Measurements from ENCODE around the gene TMEM200A. TPM values are rescaled to one million over a fixed set of nuclear protein-coding genes. Genes with fewer than 3 reads are reported as not detected.

TMEM200A gene
- polyA plus RNA-seq, 4 donors: 0.45 to 49.0 (median 5.0) TPM

- no peak overlapping the region for H3K4me3 ChIP-seq (ENCODE audit: low read depth in 1 of 3, low read length in 3 of 3)
- whole genome bisulfite sequencing, 3 donors: 80 to 95% (median 92%) methylated on average over 5 of the region's 5 CpGs
- H3K36me3 ChIP-seq (ENCODE audit: control insufficient read depth in 3 of 3, insufficient read depth in 2 of 3, low read depth in 1 of 3, low read length in 3 of 3): peaks cover 0 to 5% (median 0%) of the 10 kb centered on the region in 3 donors
- no peak overlapping the region for H3K27ac ChIP-seq (ENCODE audit: low read depth in 1 of 3, low read length in 2 of 3)
- FAIRE-seq (no peak), DNase-seq (no peak)
- H3K9me3 ChIP-seq (ENCODE audit: control insufficient read depth in 2 of 2, insufficient read depth in 1 of 2, low read depth in 1 of 2, low read length in 1 of 2): no peaks in the 10 kb centered on the region
- H3K4me1 ChIP-seq (ENCODE audit: control insufficient read depth in 3 of 3, insufficient read depth in 2 of 3, low read depth in 1 of 3, low read length in 2 of 3): no peaks in the 10 kb centered on the region
- H3K27me3 ChIP-seq (ENCODE audit: control insufficient read depth in 3 of 3, insufficient read depth in 3 of 3, low read length in 3 of 3): no peaks in the 10 kb centered on the region
Observed at GRCh38 chr6:130394246-130394645, 28.4 kb downstream of the TMEM200A start.

- no peak overlapping the region for H3K4me3 ChIP-seq (ENCODE audit: low read depth in 1 of 3, low read length in 3 of 3)
- DNase-seq: no peak
- no peaks in the 10 kb centered on the region for H3K4me1 ChIP-seq (ENCODE audit: control insufficient read depth in 3 of 3, insufficient read depth in 2 of 3, low read depth in 1 of 3, low read length in 2 of 3)
- peaks cover 0 to 2% of the 10 kb centered on the region in 2 donors for H3K9me3 ChIP-seq (ENCODE audit: control insufficient read depth in 2 of 2, insufficient read depth in 1 of 2, low read depth in 1 of 2, low read length in 1 of 2)
- H3K36me3 ChIP-seq (ENCODE audit: control insufficient read depth in 3 of 3, insufficient read depth in 2 of 3, low read depth in 1 of 3, low read length in 3 of 3): peaks cover 0 to 5% (median 0%) of the 10 kb centered on the region in 3 donors
- no peak for FAIRE-seq
- WGBS, 3 donors: 94 to 97% (median 95%) methylated on average over 5 of the region's 5 CpGs
- no peak overlapping the region for H3K27ac ChIP-seq (ENCODE audit: low read depth in 1 of 3, low read length in 2 of 3)
- H3K27me3 ChIP-seq (ENCODE audit: control insufficient read depth in 3 of 3, insufficient read depth in 3 of 3, low read length in 3 of 3): no peaks in the 10 kb centered on the region
Observed at GRCh38 chr6:130395164-130395563, 29.3 kb downstream of the TMEM200A start.

- no peak for FAIRE-seq
- peaks cover 0 to 2% of the 10 kb centered on the region in 2 donors for H3K9me3 ChIP-seq (ENCODE audit: control insufficient read depth in 2 of 2, insufficient read depth in 1 of 2, low read depth in 1 of 2, low read length in 1 of 2)
- H3K4me3 ChIP-seq (ENCODE audit: low read depth in 1 of 3, low read length in 3 of 3): no peak overlapping the region
- H3K27me3 ChIP-seq (ENCODE audit: control insufficient read depth in 3 of 3, insufficient read depth in 3 of 3, low read length in 3 of 3): no peaks in the 10 kb centered on the region
- H3K27ac ChIP-seq (ENCODE audit: low read depth in 1 of 3, low read length in 2 of 3): no peak overlapping the region
- no peaks in the 10 kb centered on the region for H3K4me1 ChIP-seq (ENCODE audit: control insufficient read depth in 3 of 3, insufficient read depth in 2 of 3, low read depth in 1 of 3, low read length in 2 of 3)
- WGBS, 3 donors: 2 to 11% (median 4%) methylated on average over 2 of the region's 2 CpGs
- peak in 1 of 2 donors; percentile 31 for DNase-seq
- H3K36me3 ChIP-seq (ENCODE audit: control insufficient read depth in 3 of 3, insufficient read depth in 2 of 3, low read depth in 1 of 3, low read length in 3 of 3): peaks cover 0 to 2% (median 0%) of the 10 kb centered on the region in 3 donors
Observed at GRCh38 chr6:130396722-130397121, 30.9 kb downstream of the TMEM200A start.

- 78 to 80% (median 80%) methylated on average over 2 of the region's 2 CpGs for WGBS, 3 donors
- DNase-seq (no peak), FAIRE-seq (no peak)
- Histone ChIP-seq H3K4me3 (ENCODE audit: low read depth in 1 of 3, low read length in 3 of 3) (no peak overlapping the region), H3K9me3 (ENCODE audit: control insufficient read depth in 2 of 2, insufficient read depth in 1 of 2, low read depth in 1 of 2, low read length in 1 of 2) (no peaks in the 10 kb centered on the region), H3K36me3 (ENCODE audit: control insufficient read depth in 3 of 3, insufficient read depth in 2 of 3, low read depth in 1 of 3, low read length in 3 of 3) (peaks cover 0 to 2% (median 0%) of the 10 kb centered on the region in 3 donors), H3K4me1 (ENCODE audit: control insufficient read depth in 3 of 3, insufficient read depth in 2 of 3, low read depth in 1 of 3, low read length in 2 of 3) (peaks cover 0 to 2% (median 0%) of the 10 kb centered on the region in 3 donors), H3K27ac (ENCODE audit: low read depth in 1 of 3, low read length in 2 of 3) (no peak overlapping the region), H3K27me3 (ENCODE audit: control insufficient read depth in 3 of 3, insufficient read depth in 3 of 3, low read length in 3 of 3) (no peaks in the 10 kb centered on the region)
Observed at GRCh38 chr6:130405549-130405948, 39.7 kb downstream of the TMEM200A start.

- H3K36me3 ChIP-seq (ENCODE audit: control insufficient read depth in 3 of 3, insufficient read depth in 2 of 3, low read depth in 1 of 3, low read length in 3 of 3): peaks cover 0 to 2% (median 0%) of the 10 kb centered on the region in 3 donors
- H3K27me3 ChIP-seq (ENCODE audit: control insufficient read depth in 3 of 3, insufficient read depth in 3 of 3, low read length in 3 of 3): no peaks in the 10 kb centered on the region
- FAIRE-seq: no peak
- H3K27ac ChIP-seq (ENCODE audit: low read depth in 1 of 3, low read length in 2 of 3): no peak overlapping the region
- no peak for DNase-seq
- H3K4me1 ChIP-seq (ENCODE audit: control insufficient read depth in 3 of 3, insufficient read depth in 2 of 3, low read depth in 1 of 3, low read length in 2 of 3): peaks cover 0 to 2% (median 0%) of the 10 kb centered on the region in 3 donors
- 80 to 93% (median 82%) methylated on average over 3 of the region's 3 CpGs for WGBS, 3 donors
- no peak overlapping the region for H3K4me3 ChIP-seq (ENCODE audit: low read depth in 1 of 3, low read length in 3 of 3)
- peaks cover 0 to 2% of the 10 kb centered on the region in 2 donors for H3K9me3 ChIP-seq (ENCODE audit: control insufficient read depth in 2 of 2, insufficient read depth in 1 of 2, low read depth in 1 of 2, low read length in 1 of 2)
Observed at GRCh38 chr6:130407032-130407431, 41.2 kb downstream of the TMEM200A start.

- FAIRE-seq (no peak), DNase-seq (no peak)
- H3K27ac ChIP-seq (ENCODE audit: low read depth in 1 of 3, low read length in 2 of 3): no peak overlapping the region
- peaks cover 0 to 2% (median 0%) of the 10 kb centered on the region in 3 donors for H3K4me1 ChIP-seq (ENCODE audit: control insufficient read depth in 3 of 3, insufficient read depth in 2 of 3, low read depth in 1 of 3, low read length in 2 of 3)
- no peaks in the 10 kb centered on the region for H3K27me3 ChIP-seq (ENCODE audit: control insufficient read depth in 3 of 3, insufficient read depth in 3 of 3, low read length in 3 of 3)
- no peak overlapping the region for H3K4me3 ChIP-seq (ENCODE audit: low read depth in 1 of 3, low read length in 3 of 3)
- 69 to 90% (median 86%) methylated on average over 2 of the region's 2 CpGs for WGBS, 3 donors
- peaks cover 0 to 8% of the 10 kb centered on the region in 2 donors for H3K9me3 ChIP-seq (ENCODE audit: control insufficient read depth in 2 of 2, insufficient read depth in 1 of 2, low read depth in 1 of 2, low read length in 1 of 2)
- H3K36me3 ChIP-seq (ENCODE audit: control insufficient read depth in 3 of 3, insufficient read depth in 2 of 3, low read depth in 1 of 3, low read length in 3 of 3): peaks cover 0 to 5% (median 0%) of the 10 kb centered on the region in 3 donors
Observed at GRCh38 chr6:130409418-130410100, 43.7 kb downstream of the TMEM200A start.

- DNase-seq (no peak), FAIRE-seq (no peak)
- WGBS, 3 donors: 86 to 88% (median 88%) methylated on average over 2 of the region's 2 CpGs
- Histone ChIP-seq H3K36me3 (ENCODE audit: control insufficient read depth in 3 of 3, insufficient read depth in 2 of 3, low read depth in 1 of 3, low read length in 3 of 3) (peaks cover 0 to 5% (median 0%) of the 10 kb centered on the region in 3 donors), H3K4me3 (ENCODE audit: low read depth in 1 of 3, low read length in 3 of 3) (no peak overlapping the region), H3K27ac (ENCODE audit: low read depth in 1 of 3, low read length in 2 of 3) (no peak overlapping the region), H3K9me3 (ENCODE audit: control insufficient read depth in 2 of 2, insufficient read depth in 1 of 2, low read depth in 1 of 2, low read length in 1 of 2) (peaks cover 0 to 8% of the 10 kb centered on the region in 2 donors), H3K4me1 (ENCODE audit: control insufficient read depth in 3 of 3, insufficient read depth in 2 of 3, low read depth in 1 of 3, low read length in 2 of 3) (no peaks in the 10 kb centered on the region), H3K27me3 (ENCODE audit: control insufficient read depth in 3 of 3, insufficient read depth in 3 of 3, low read length in 3 of 3) (no peaks in the 10 kb centered on the region)
Observed at GRCh38 chr6:130411481-130411880, 45.7 kb downstream of the TMEM200A start.

GRCh38 chr6:130412556-130413290 is 46.9 kb downstream of the TMEM200A start:
- FAIRE-seq: no peak
- 70 to 94% (median 83%) methylated on average over 1 of the region's 1 CpG for WGBS, 3 donors

More at GRCh38 chr6:130412556-130413290, 46.9 kb downstream of the TMEM200A start:
- H3K9me3 ChIP-seq (ENCODE audit: control insufficient read depth in 2 of 2, insufficient read depth in 1 of 2, low read depth in 1 of 2, low read length in 1 of 2): peaks cover 0 to 8% of the 10 kb centered on the region in 2 donors
- H3K4me3 ChIP-seq (ENCODE audit: low read depth in 1 of 3, low read length in 3 of 3): no peak overlapping the region
- no peak overlapping the region for H3K27ac ChIP-seq (ENCODE audit: low read depth in 1 of 3, low read length in 2 of 3)
- H3K27me3 ChIP-seq (ENCODE audit: control insufficient read depth in 3 of 3, insufficient read depth in 3 of 3, low read length in 3 of 3): no peaks in the 10 kb centered on the region
- no peak for DNase-seq
- H3K4me1 ChIP-seq (ENCODE audit: control insufficient read depth in 3 of 3, insufficient read depth in 2 of 3, low read depth in 1 of 3, low read length in 2 of 3): no peaks in the 10 kb centered on the region
- H3K36me3 ChIP-seq (ENCODE audit: control insufficient read depth in 3 of 3, insufficient read depth in 2 of 3, low read depth in 1 of 3, low read length in 3 of 3): peaks cover 0 to 5% (median 0%) of the 10 kb centered on the region in 3 donors
